Measurements from ENCODE around the gene TRAF2. TPM values are rescaled to one million over a fixed set of nuclear protein-coding genes. Genes with fewer than 3 reads are reported as not detected.
A peak's percentile ranks its signal among the peaks of the same experiment; 100 is the strongest.
"Not testable (repeated sequence)": the region's sequence is repeated elsewhere in the genome, so short reads cannot be mapped to it uniquely, and the experiment has no call there.

Gene TRAF2
- total RNA-seq, 3 donors from 2014 or later, result 3.4 to 8.9 (median 8.5) TPM

- Histone ChIP-seq H3K9me3 (no peaks in the 10 kb centered on the region), H3K4me1 (no peaks in the 10 kb centered on the region), H3K27ac (peak overlapping the region in 1 of 2 donors; percentile 53), H3K4me3 (peak overlapping the region in 2 of 3 donors; percentile 21 to 52), H3K27me3 (no peaks in the 10 kb centered on the region), H3K36me3 (no peaks in the 10 kb centered on the region)
- intact Hi-C loops (cut with DNase I; ENCODE audit: low total_unique reads), result no loop called here
- no peak for TF ChIP-seq CTCF (IDR thresholded peaks at IDR 0.05)
- no peak for TF ChIP-seq POLR2AphosphoS5 (IDR thresholded peaks at IDR 0.05)
- no peak for TF ChIP-seq POLR2A (IDR thresholded peaks at IDR 0.05)
- no peak for DNase-seq (ENCODE audit: low spot score in 2 of 2)
Measured at GRCh38 chr9:136881691-136882108, 4.6 kb upstream of the TRAF2 start.

GRCh38 chr9:136882109-136882946, 4.0 kb upstream of the TRAF2 start:
- TF ChIP-seq POLR2AphosphoS5 (IDR thresholded peaks at IDR 0.05), result no peak
- no peak for TF ChIP-seq CTCF (IDR thresholded peaks at IDR 0.05)
- H3K36me3 ChIP-seq, result no peaks in the 10 kb centered on the region
- H3K4me3 ChIP-seq, result peak overlapping the region; percentile 20 to 52 (median 21)
- peak in 1 of 2 donors; percentile 62 for DNase-seq (ENCODE audit: low spot score in 2 of 2)
- H3K27ac ChIP-seq, result peak overlapping the region; percentile 53 to 54
- no peaks in the 10 kb centered on the region for H3K9me3 ChIP-seq
- no peaks in the 10 kb centered on the region for H3K27me3 ChIP-seq
- intact Hi-C loops (cut with DNase I; ENCODE audit: low total_unique reads), result no loop called here
- no peaks in the 10 kb centered on the region for H3K4me1 ChIP-seq

- DNase-seq (ENCODE audit: low spot score in 2 of 2); H3K9me3 ChIP-seq; H3K27me3 ChIP-seq; H3K4me1 ChIP-seq; H3K36me3 ChIP-seq; intact Hi-C loops (cut with DNase I; ENCODE audit: low total_unique reads): not testable (repeated sequence)
- peak overlapping the region; percentile 53 to 54 for H3K27ac ChIP-seq
- H3K4me3 ChIP-seq, result peak overlapping the region in 1 of 3 donors; percentile 52
Measured at GRCh38 chr9:136882947-136883283, 3.4 kb upstream of the TRAF2 start.

- intact Hi-C loops (cut with DNase I; ENCODE audit: low total_unique reads), result loop anchor here (2.0 kb wide), 1 partner anchor 59 kb away; no protein-coding TSS in a partner anchor
- H3K36me3 ChIP-seq, result not testable (repeated sequence)
Measured at GRCh38 chr9:136883670-136884069, 2.6 kb upstream of the TRAF2 start.

GRCh38 chr9:136886610-136887597, 588 bp downstream of the TRAF2 start:
- TF ChIP-seq POLR2AphosphoS5 (IDR thresholded peaks at IDR 0.05) (no peak), CTCF (IDR thresholded peaks at IDR 0.05) (no peak), POLR2A (IDR thresholded peaks at IDR 0.05) (no peak)

More at GRCh38 chr9:136883670-136884069, 2.6 kb upstream of the TRAF2 start:
- H3K4me3 ChIP-seq; DNase-seq (ENCODE audit: low spot score in 2 of 2); H3K4me1 ChIP-seq; H3K27me3 ChIP-seq; H3K9me3 ChIP-seq; H3K27ac ChIP-seq: not testable (repeated sequence)

More at GRCh38 chr9:136886610-136887597, 588 bp downstream of the TRAF2 start:
- Histone ChIP-seq H3K27me3 (no peaks in the 10 kb centered on the region), H3K9me3 (no peaks in the 10 kb centered on the region), H3K4me1 (no peaks in the 10 kb centered on the region), H3K4me3 (peak overlapping the region; percentile 91 to 97 (median 95)), H3K36me3 (no peaks in the 10 kb centered on the region), H3K27ac (peak overlapping the region; percentile 80 to 93)
- DNase-seq (ENCODE audit: low spot score in 2 of 2), result no peak
- intact Hi-C loops (cut with DNase I; ENCODE audit: low total_unique reads), result no loop called here
